Measurements from ENCODE around the gene ARHGEF6. TPM values are rescaled to one million over a fixed set of nuclear protein-coding genes. Genes with fewer than 3 reads are reported as not detected.

ARHGEF6 gene
- total RNA-seq, 4 donors from 2014 or later: 72.3 to 95.2 (median 72.9) TPM

DNA sequence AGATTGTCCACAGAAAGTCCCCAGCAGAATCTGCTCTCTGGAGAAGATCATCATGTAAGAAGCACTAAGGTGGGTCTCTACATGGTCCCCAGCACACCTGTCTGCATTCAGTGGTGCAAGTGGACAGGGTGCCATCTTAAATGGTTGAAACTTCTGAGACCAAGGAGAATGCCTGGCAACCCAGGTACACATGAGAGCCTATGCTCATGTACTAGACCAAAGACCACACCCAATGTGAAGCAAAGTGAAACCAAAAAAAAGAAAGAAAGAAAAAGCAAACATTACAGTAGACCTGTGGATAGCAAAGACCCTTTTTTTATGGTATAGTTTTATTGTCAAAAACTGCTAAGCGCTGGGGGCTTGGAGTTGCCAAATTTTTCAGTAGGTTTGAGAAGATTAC lies 117.8 kb downstream of the ARHGEF6 start:
- TF ChIP-seq, protein P1, sequence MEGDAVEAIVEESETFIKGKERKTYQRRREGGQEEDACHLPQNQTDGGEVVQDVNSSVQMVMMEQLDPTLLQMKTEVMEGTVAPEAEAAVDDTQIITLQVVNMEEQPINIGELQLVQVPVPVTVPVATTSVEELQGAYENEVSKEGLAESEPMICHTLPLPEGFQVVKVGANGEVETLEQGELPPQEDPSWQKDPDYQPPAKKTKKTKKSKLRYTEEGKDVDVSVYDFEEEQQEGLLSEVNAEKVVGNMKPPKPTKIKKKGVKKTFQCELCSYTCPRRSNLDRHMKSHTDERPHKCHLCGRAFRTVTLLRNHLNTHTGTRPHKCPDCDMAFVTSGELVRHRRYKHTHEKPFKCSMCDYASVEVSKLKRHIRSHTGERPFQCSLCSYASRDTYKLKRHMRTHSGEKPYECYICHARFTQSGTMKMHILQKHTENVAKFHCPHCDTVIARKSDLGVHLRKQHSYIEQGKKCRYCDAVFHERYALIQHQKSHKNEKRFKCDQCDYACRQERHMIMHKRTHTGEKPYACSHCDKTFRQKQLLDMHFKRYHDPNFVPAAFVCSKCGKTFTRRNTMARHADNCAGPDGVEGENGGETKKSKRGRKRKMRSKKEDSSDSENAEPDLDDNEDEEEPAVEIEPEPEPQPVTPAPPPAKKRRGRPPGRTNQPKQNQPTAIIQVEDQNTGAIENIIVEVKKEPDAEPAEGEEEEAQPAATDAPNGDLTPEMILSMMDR (IDR thresholded peaks at IDR 0.05; ENCODE audit: low read depth): no peak

DNA sequence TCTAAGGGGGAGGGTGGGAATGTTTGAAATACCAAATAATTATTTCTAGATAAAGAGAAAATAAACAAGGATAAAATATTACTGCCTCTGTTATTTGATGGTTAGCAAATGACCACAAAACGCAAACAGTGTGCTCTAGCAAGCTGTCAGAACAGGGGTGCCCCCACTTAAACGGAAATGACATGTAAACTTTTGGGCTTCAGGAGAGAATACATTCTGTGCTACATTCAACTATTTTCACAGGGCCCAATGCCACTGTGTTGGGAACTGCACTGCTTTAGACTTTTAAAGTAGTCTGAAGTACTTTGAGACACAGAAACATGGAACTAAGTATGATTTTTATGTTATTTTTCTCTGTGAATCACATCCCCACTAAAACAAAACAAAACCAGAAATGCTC lies 118.6 kb downstream of the ARHGEF6 start:
- TF ChIP-seq, protein P1 (IDR thresholded peaks at IDR 0.05; ENCODE audit: low read depth): no peak

GRCh38 chrX:136660896-136661295 lies 119.8 kb downstream of the ARHGEF6 start:
- TF ChIP-seq, protein P1 (IDR thresholded peaks at IDR 0.05; ENCODE audit: low read depth): no peak

GRCh38 chrX:136659174-136659573 lies 121.6 kb downstream of the ARHGEF6 start:
- TF ChIP-seq, protein P1 (IDR thresholded peaks at IDR 0.05; ENCODE audit: low read depth): no peak

- TF ChIP-seq, protein P1 (IDR thresholded peaks at IDR 0.05; ENCODE audit: low read depth): no peak
These were observed 122.6 kb downstream of the ARHGEF6 start for GRCh38 chrX:136658151-136658550.

GRCh38 chrX:136656361-136656964 lies 124.3 kb downstream of the ARHGEF6 start:
- TF ChIP-seq, protein P1 (IDR thresholded peaks at IDR 0.05; ENCODE audit: low read depth): no peak

GRCh38 chrX:136652822-136653723 lies 127.7 kb downstream of the ARHGEF6 start:
- TF ChIP-seq, protein P1 (IDR thresholded peaks at IDR 0.05; ENCODE audit: low read depth): no peak

All from subcutaneous adipose tissue (tissue), 4 donors.